ENCODE data around the gene NUMB. TPM values are rescaled to one million over a fixed set of nuclear protein-coding genes. Genes with fewer than 3 reads are reported as not detected.
"Not testable (repeated sequence)": the region's sequence is repeated elsewhere in the genome, so short reads cannot be mapped to it uniquely, and the experiment has no call there.

Gene NUMB
- polyA plus RNA-seq, 3 donors = 85.0 to 86.4 (median 85.3) TPM

GRCh38 chr14:73424453-73424852, 33.9 kb downstream of the NUMB start:
- DNase-seq (ENCODE audit: low read depth in 3 of 3, low spot score in 2 of 3) = no peak

GRCh38 chr14:73423092-73423491, 35.3 kb downstream of the NUMB start:
- not testable (repeated sequence) for DNase-seq (ENCODE audit: low read depth in 3 of 3, low spot score in 2 of 3)

GRCh38 chr14:73422515-73422914, 35.8 kb downstream of the NUMB start:
- DNase-seq (ENCODE audit: low read depth in 3 of 3, low spot score in 2 of 3) = no peak

GRCh38 chr14:73418227-73418626, 40.1 kb downstream of the NUMB start:
- no peak for DNase-seq (ENCODE audit: low read depth in 3 of 3, low spot score in 2 of 3)

GRCh38 chr14:73406248-73406647, 52.1 kb downstream of the NUMB start:
- not testable (repeated sequence) for DNase-seq (ENCODE audit: low read depth in 3 of 3, low spot score in 2 of 3)

- DNase-seq (ENCODE audit: low read depth in 3 of 3, low spot score in 2 of 3) = no peak
Observed at GRCh38 chr14:73403181-73403752, 55.1 kb downstream of the NUMB start.

- DNase-seq (ENCODE audit: low read depth in 3 of 3, low spot score in 2 of 3) = no peak
Observed at GRCh38 chr14:73402579-73402978, 55.8 kb downstream of the NUMB start.

- no peak for DNase-seq (ENCODE audit: low read depth in 3 of 3, low spot score in 2 of 3)
Observed at GRCh38 chr14:73397810-73398209, 60.5 kb downstream of the NUMB start.

- DNase-seq (ENCODE audit: low read depth in 3 of 3, low spot score in 2 of 3) = no peak
Observed at GRCh38 chr14:73394317-73394716, 64.0 kb downstream of the NUMB start.

- DNase-seq (ENCODE audit: low read depth in 3 of 3, low spot score in 2 of 3) = no peak
Observed at GRCh38 chr14:73393375-73393774, 65.0 kb downstream of the NUMB start.

GRCh38 chr14:73392329-73393257, 65.8 kb downstream of the NUMB start:
- no peak for DNase-seq (ENCODE audit: low read depth in 3 of 3, low spot score in 2 of 3)

- not testable (repeated sequence) for DNase-seq (ENCODE audit: low read depth in 3 of 3, low spot score in 2 of 3)
Observed at GRCh38 chr14:73387860-73388259, 70.5 kb downstream of the NUMB start.

- no peak for DNase-seq (ENCODE audit: low read depth in 3 of 3, low spot score in 2 of 3)
Observed at GRCh38 chr14:73386342-73386741, 72.0 kb downstream of the NUMB start.

- DNase-seq (ENCODE audit: low read depth in 3 of 3, low spot score in 2 of 3) = not testable (repeated sequence)
Observed at GRCh38 chr14:73385021-73385420, 73.3 kb downstream of the NUMB start.

- no peak for DNase-seq (ENCODE audit: low read depth in 3 of 3, low spot score in 2 of 3)
Observed at GRCh38 chr14:73383356-73383755, 75.0 kb downstream of the NUMB start.

GRCh38 chr14:73381380-73382013, 76.8 kb downstream of the NUMB start:
- DNase-seq (ENCODE audit: low read depth in 3 of 3, low spot score in 2 of 3) = no peak

GRCh38 chr14:73376585-73376984, 81.8 kb downstream of the NUMB start:
- DNase-seq (ENCODE audit: low read depth in 3 of 3, low spot score in 2 of 3) = no peak

- no peak for DNase-seq (ENCODE audit: low read depth in 3 of 3, low spot score in 2 of 3)
Observed at GRCh38 chr14:73375861-73376260, 82.5 kb downstream of the NUMB start.

- no peak for DNase-seq (ENCODE audit: low read depth in 3 of 3, low spot score in 2 of 3)
Observed at GRCh38 chr14:73374218-73374617, 84.1 kb downstream of the NUMB start.

- no peak for DNase-seq (ENCODE audit: low read depth in 3 of 3, low spot score in 2 of 3)
Observed at GRCh38 chr14:73372529-73372928, 85.8 kb downstream of the NUMB start.

GRCh38 chr14:73370561-73370960, 87.8 kb downstream of the NUMB start:
- DNase-seq (ENCODE audit: low read depth in 3 of 3, low spot score in 2 of 3) = no peak

GRCh38 chr14:73369428-73369827, 88.9 kb downstream of the NUMB start:
- DNase-seq (ENCODE audit: low read depth in 3 of 3, low spot score in 2 of 3) = no peak
